Measurements from ENCODE around the gene AGR2. TPM values are rescaled to one million over a fixed set of nuclear protein-coding genes. Genes with fewer than 3 reads are reported as not detected.

The AGR2 gene
- total and polyA plus RNA-seq, 10 donors: 0.17 to 0.38 (median 0.28) TPM; not detected in 7

- DNase-seq: no peak
- no peak for TF ChIP-seq POLR2AphosphoS5 (IDR thresholded peaks at IDR 0.05)
- no peak for TF ChIP-seq POLR2A (IDR thresholded peaks at IDR 0.05)
- no peak for TF ChIP-seq CTCF (IDR thresholded peaks at IDR 0.05 in 8 of 11, conservative IDR thresholded peaks at IDR 0.05 in 3 of 11)
- intact Hi-C loops (cut with DNase I; ENCODE audit: low total_unique reads): no loop called here
- Histone ChIP-seq H3K27me3 (replicated peaks in 1 of 7) (no peaks in the 10 kb centered on the region), H3K36me3 (peaks cover 0 to 43% (median 0%) of the 10 kb centered on the region in 6 donors), H3K4me3 (no peak overlapping the region), H3K27ac (no peak overlapping the region), H3K4me1 (no peaks in the 10 kb centered on the region), H3K9me3 (no peaks in the 10 kb centered on the region)
- WGBS, 5 donors: 75 to 84% (median 77%) methylated on average over 4 of the region's 4 CpGs
These were observed 18.5 kb downstream of the AGR2 start for GRCh38 chr7:16786257-16786656.

GRCh38 chr7:16785846-16786245 lies 19.0 kb downstream of the AGR2 start:
- peaks cover 0 to 47% (median 0%) of the 10 kb centered on the region in 6 donors for H3K36me3 ChIP-seq
- intact Hi-C loops (cut with DNase I; ENCODE audit: low total_unique reads): no loop called here
- 69 to 88% (median 78%) methylated on average over 2 of the region's 2 CpGs for WGBS, 5 donors

GRCh38 chr7:16785321-16785720 lies 19.5 kb downstream of the AGR2 start:
- H3K27me3 ChIP-seq (replicated peaks in 1 of 7): no peaks in the 10 kb centered on the region
- 84 to 92% (median 88%) methylated on average over 1 of the region's 1 CpG for WGBS, 5 donors
- peaks cover 0 to 47% (median 0%) of the 10 kb centered on the region in 6 donors for H3K36me3 ChIP-seq
- no peaks in the 10 kb centered on the region for H3K9me3 ChIP-seq
- no peak overlapping the region for H3K27ac ChIP-seq
- no peak overlapping the region for H3K4me3 ChIP-seq
- no peak for TF ChIP-seq CTCF (IDR thresholded peaks at IDR 0.05 in 8 of 11, conservative IDR thresholded peaks at IDR 0.05 in 3 of 11)
- no peak for TF ChIP-seq POLR2AphosphoS5 (IDR thresholded peaks at IDR 0.05)
- no peak for TF ChIP-seq POLR2A (IDR thresholded peaks at IDR 0.05)
- intact Hi-C loops (cut with DNase I; ENCODE audit: low total_unique reads): no loop called here
- DNase-seq: no peak
- no peaks in the 10 kb centered on the region for H3K4me1 ChIP-seq

More at GRCh38 chr7:16785846-16786245, 19.0 kb downstream of the AGR2 start:
- no peak overlapping the region for H3K4me3 ChIP-seq
- H3K9me3 ChIP-seq: no peaks in the 10 kb centered on the region
- no peak for TF ChIP-seq POLR2A (IDR thresholded peaks at IDR 0.05)
- TF ChIP-seq POLR2AphosphoS5 (IDR thresholded peaks at IDR 0.05): no peak
- TF ChIP-seq CTCF (IDR thresholded peaks at IDR 0.05 in 8 of 11, conservative IDR thresholded peaks at IDR 0.05 in 3 of 11): no peak
- H3K27ac ChIP-seq: no peak overlapping the region
- no peaks in the 10 kb centered on the region for H3K27me3 ChIP-seq (replicated peaks in 1 of 7)
- no peak for DNase-seq
- no peaks in the 10 kb centered on the region for H3K4me1 ChIP-seq

- no peaks in the 10 kb centered on the region for H3K27me3 ChIP-seq (replicated peaks in 1 of 7)
- WGBS, 5 donors: 73 to 95% (median 81%) methylated on average over 1 of the region's 1 CpG
- intact Hi-C loops (cut with DNase I; ENCODE audit: low total_unique reads): no loop called here
- TF ChIP-seq POLR2A (IDR thresholded peaks at IDR 0.05) (no peak), POLR2AphosphoS5 (IDR thresholded peaks at IDR 0.05) (no peak), CTCF (IDR thresholded peaks at IDR 0.05 in 8 of 11, conservative IDR thresholded peaks at IDR 0.05 in 3 of 11) (no peak)
- no peaks in the 10 kb centered on the region for H3K9me3 ChIP-seq
- H3K36me3 ChIP-seq: peaks cover 0 to 41% (median 0%) of the 10 kb centered on the region in 6 donors
- H3K27ac ChIP-seq: no peak overlapping the region
- H3K4me3 ChIP-seq: no peak overlapping the region
- H3K4me1 ChIP-seq: peaks cover 0 to 17% (median 2%) of the 10 kb centered on the region in 6 donors
- DNase-seq: no peak
These were observed 24.2 kb downstream of the AGR2 start for GRCh38 chr7:16780596-16780995.

Measured in spleen (tissue), 11 donors.